ENCODE measurements around the gene UBR2. TPM values are rescaled to one million over a fixed set of nuclear protein-coding genes. Genes with fewer than 3 reads are reported as not detected.

The UBR2 gene
- 27.4 and 30.4 TPM in 2 replicates for total RNA-seq

DNA sequence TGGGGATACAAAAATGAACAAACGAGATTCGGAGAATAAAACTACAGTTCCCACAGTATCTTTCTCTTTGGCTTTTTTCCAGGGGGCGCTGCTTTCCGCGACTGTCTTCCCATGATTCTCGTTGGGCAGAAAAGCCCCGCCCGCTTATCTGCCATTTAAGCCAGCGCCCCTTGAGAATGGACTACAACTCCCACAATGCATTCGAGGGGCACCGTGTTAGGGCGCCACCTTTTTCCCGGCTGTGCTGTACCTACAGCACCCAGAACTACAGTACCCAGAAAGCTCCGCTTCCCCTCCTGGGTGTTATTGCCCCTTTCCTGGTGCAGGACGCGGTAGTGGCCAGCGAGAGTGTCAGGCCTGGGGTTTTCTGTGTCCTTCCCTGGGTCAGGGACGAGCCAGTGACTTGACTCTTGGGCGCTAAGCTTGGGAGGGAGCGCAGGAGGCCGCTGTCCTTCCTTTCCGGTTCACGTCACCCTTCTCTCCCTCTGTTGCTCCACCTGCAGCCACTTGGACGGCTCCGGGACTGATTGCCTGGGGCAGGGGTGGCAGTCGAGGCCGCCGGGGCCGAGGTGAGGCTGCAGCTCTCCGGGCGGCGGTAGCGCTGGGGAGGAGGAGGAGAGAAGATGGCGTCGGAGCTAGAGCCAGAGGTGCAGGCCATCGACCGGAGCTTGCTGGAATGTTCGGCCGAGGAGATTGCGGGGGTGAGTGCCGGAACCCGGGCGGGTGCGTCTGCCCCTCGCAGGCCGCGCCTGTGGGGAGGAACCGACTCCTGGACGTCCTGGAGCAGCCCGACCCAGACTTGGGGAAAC lies at the start of gene UBR2:
Gene UBR2 (plus strand): TSS at position 333 of the 809 bp plus-strand sequence. CDS start 291 bp downstream, at position 624.

DNA sequence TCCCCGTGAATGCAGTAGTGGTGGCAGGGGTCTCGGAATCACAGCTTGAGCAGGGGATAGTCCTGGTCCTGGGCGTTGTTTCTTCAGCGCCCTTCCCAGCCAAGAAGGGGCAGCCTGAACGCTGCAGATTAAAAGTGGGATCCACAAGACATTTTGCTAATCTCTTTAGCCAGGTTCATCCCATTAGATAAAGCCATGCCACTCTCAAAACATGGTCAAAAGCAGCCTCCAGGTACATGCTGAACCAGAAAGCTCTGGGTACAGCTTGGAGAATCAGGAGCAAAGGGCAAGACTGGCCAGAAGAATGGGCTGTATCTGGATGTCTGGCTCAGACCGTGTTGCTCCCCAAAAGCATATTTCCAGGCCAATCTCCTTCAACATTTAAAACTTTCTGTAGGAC lies 158.7 kb downstream of the UBR2 start, which contains the start of gene PRPH2:
Gene PRPH2 (minus strand): TSS at position 101 of the 400 bp plus-strand sequence. CDS start 263 bp downstream, outside the sequence.

Other genes with a start within 250 kb of the UBR2 start
- gene TRERF1, start 112.1 kb upstream of the UBR2 start, total RNA-seq = under 0.01 TPM in 2 replicates
- 0.69 and 0.87 TPM in 2 replicates for gene PRPH2, start 158.6 kb downstream of the UBR2 start, total RNA-seq
- gene TBCC, start 182.1 kb downstream of the UBR2 start, total RNA-seq = 35.8 and 37.0 TPM in 2 replicates
- gene BICRAL, start 218.0 kb downstream of the UBR2 start, total RNA-seq = 5.1 and 5.8 TPM in 2 replicates

All from dermis lymphatic vessel endothelial cell (primary cell).